GM12878 (cell line): ENCODE results near the gene FOXP1. TPM values are rescaled to one million over a fixed set of nuclear protein-coding genes. Genes with fewer than 3 reads are reported as not detected.

Experiments used
- ATAC-seq: fragments of 200-7000 bp; cut with Tn5 transposase; 3 replicates; pipeline ENCODE4 v1.9.1; 2020; ENCODE audit warnings: mild to moderate bottlenecking, moderate library complexity
- BruUV-seq: library from RNA; stranded (reverse); fragments of 400-500 nt; replicated peaks from 2 replicates; lab custom pipeline; 2021; lab: Mats Ljungman, UMichigan
- CTCF ChIA-PET: fragments of 300-600 bp; sonication (Branson Sonifier 250); formaldehyde crosslinking; extraction: SDS; loops from one replicate; lab custom pipeline; 2021; ENCODE audit warnings: inconsistent platforms; lab: Yijun Ruan, JAX
- POLR2A ChIA-PET: fragments of 350-600 bp; formaldehyde crosslinking; extraction: SDS; loops from one replicate; lab custom pipeline; 2021; ENCODE audit warnings: inconsistent platforms; lab: Charles Lee
- RAD21 ChIA-PET: fragments of 300-600 bp; sonication (Branson Sonifier 250); formaldehyde crosslinking; loops from one replicate; lab custom pipeline; 2023; ENCODE audit warnings: antibody characterized with exemption; ENCODE audit not compliant: unreplicated experiment; lab: Charles Lee
- SMC1A ChIA-PET: fragments of 300-600 bp; sonication (Branson Sonifier 250); formaldehyde crosslinking; loops from one replicate; lab custom pipeline; 2023; ENCODE audit not compliant: unreplicated experiment, uncharacterized antibody; lab: Charles Lee
- DNase-seq: peaks from one replicate; pipeline ENCODE4 v3.0.0-alpha.2; 2011; ENCODE audit warnings: low read depth, low spot score
- FAIRE-seq: peaks from 3 replicates; lab custom pipeline; 2011; peaks lifted over from hg19 to GRCh38; lab: Jason Lieb, UNC
- H2AFZ ChIP-seq: 2 replicates; pipeline ENCODE4 v1.6.0; 2011; ENCODE audit warnings: low read depth, low read length, control low read depth; ENCODE audit not compliant: control insufficient read depth
- H3K27ac ChIP-seq: 2 replicates; pipeline ENCODE4 v1.5.1; 2011; ENCODE audit warnings: control low read depth; ENCODE audit not compliant: control insufficient read depth, insufficient read depth
- H3K27me3 ChIP-seq, 2 experiments: replicated peaks in 1 of 2; 2 replicates each; pipeline versions ENCODE4 v1.6.0 to v1.6.1; 2011; ENCODE audit warnings: low read length in 1 of 2; ENCODE audit not compliant: control insufficient read depth in 2 of 2, insufficient read depth in 2 of 2
- H3K36me3 ChIP-seq, 2 experiments: 2 replicates each; pipeline ENCODE4 v1.5.1; 2011; ENCODE audit warnings: low read length in 1 of 2; ENCODE audit not compliant: control insufficient read depth in 2 of 2, insufficient read depth in 2 of 2
- H3K4me1 ChIP-seq: 2 replicates; pipeline ENCODE4 v1.6.1; 2011; ENCODE audit warnings: mild to moderate bottlenecking, low read length, moderate library complexity, mixed read lengths; ENCODE audit not compliant: control insufficient read depth, insufficient read depth
- H3K4me2 ChIP-seq: 2 replicates; pipeline ENCODE4 v1.6.0; 2011; ENCODE audit warnings: control low read depth; ENCODE audit not compliant: control insufficient read depth, insufficient read depth
- H3K4me3 ChIP-seq: fragments of 200-600 bp; sonication (generic); 2 replicates; pipeline ENCODE4 v1.5.1; 2016
- H3K79me2 ChIP-seq: 2 replicates; pipeline ENCODE4 v1.6.0; 2011; ENCODE audit warnings: low read length; ENCODE audit not compliant: control insufficient read depth, insufficient read depth
- H3K9ac ChIP-seq: 2 replicates; pipeline ENCODE4 v1.8.0; 2011; ENCODE audit warnings: low read length, control low read depth, mixed read lengths; ENCODE audit not compliant: control insufficient read depth, insufficient read depth
- H3K9me3 ChIP-seq: replicated peaks from 3 replicates; pipeline ENCODE4 v1.5.1; 2011; ENCODE audit warnings: mild to moderate bottlenecking, low read length; ENCODE audit not compliant: control insufficient read depth, insufficient read depth
- H4K20me1 ChIP-seq: 2 replicates; pipeline ENCODE4 v1.6.0; 2011; ENCODE audit not compliant: control insufficient read depth, insufficient read depth
- ASH2L ChIP-seq: fragments of 300-600, 200-600 bp; sonication (generic); IDR thresholded peaks from 2 replicates; pipeline ENCODE4 v1.6.1; 2017; ENCODE audit warnings: low read depth, mild to moderate bottlenecking, borderline replicate concordance
- BACH1 ChIP-seq: fragments of 450-650 bp; IDR thresholded peaks from 2 replicates; pipeline ENCODE4 v1.6.1; 2017; ENCODE audit warnings: mild to moderate bottlenecking, borderline replicate concordance
- CBX3 ChIP-seq: fragments of 200-600 bp; sonication (generic); IDR thresholded peaks from 2 replicates; pipeline ENCODE4 v1.6.1; 2016; ENCODE audit warnings: low read depth, borderline replicate concordance
- CHD2 ChIP-seq: IDR thresholded peaks from 2 replicates; pipeline ENCODE4 v1.6.1; 2011; ENCODE audit warnings: low read depth, low read length, improper control_type of control experiment, borderline replicate concordance
- EED ChIP-seq: sonication (generic); IDR thresholded peaks from 2 replicates; pipeline ENCODE4 v1.6.1; 2016; ENCODE audit warnings: antibody characterized with exemption, low read depth
- JUND ChIP-seq: IDR thresholded peaks from 2 replicates; pipeline ENCODE4 v1.6.1; 2012; ENCODE audit warnings: low read depth, mild to moderate bottlenecking, low read length, improper control_type of control experiment, moderate library complexity
- NR2C1 ChIP-seq: fragments of 450-650 bp; IDR thresholded peaks from 2 replicates; pipeline ENCODE4 v1.6.1; 2017; ENCODE audit warnings: antibody characterized with exemption, mild to moderate bottlenecking, moderate library complexity
- PAX5 ChIP-seq: IDR thresholded peaks from 2 replicates; pipeline ENCODE4 v1.6.1; 2011; ENCODE audit warnings: low read depth, low read length, borderline replicate concordance
- SRF ChIP-seq, 2 experiments: IDR thresholded peaks; 2 replicates each; pipeline ENCODE4 v1.6.1; 2011; ENCODE audit warnings: low read depth in 2 of 2, low read length in 2 of 2, mild to moderate bottlenecking in 1 of 2, moderate library complexity in 1 of 2
- TCF7 ChIP-seq: IDR thresholded peaks from 2 replicates; pipeline ENCODE4 v1.6.1; 2014; ENCODE audit warnings: antibody characterized with exemption, borderline replicate concordance
- YBX1 ChIP-seq: fragments of 450-650 bp; IDR thresholded peaks from 2 replicates; pipeline ENCODE4 v1.6.1; 2016; ENCODE audit warnings: antibody characterized with exemption
- ZBTB11 ChIP-seq: fragments of 450-650 bp; formaldehyde crosslinking; IDR thresholded peaks from 2 replicates; pipeline ENCODE4 v1.5.0; 2022; ENCODE audit warnings: mild to moderate bottlenecking, missing genetic modification characterization
- WGBS: methylation state at CpG from one replicate; pipeline ENCODE4 v1.1.6; 2016; ENCODE audit warnings: low lambda C conversion rate; ENCODE audit not compliant: insufficient replicate concordance, insufficient coverage; ENCODE audit errors: missing lambda C conversion rate; 5-methylcytosine and 5-hydroxymethylcytosine counted together
- in situ Hi-C: fragments of 300-500 bp; cut with MboI; formaldehyde crosslinking; loops from 9 replicates; pipeline ENCODE4 v1.14.3; 2018; ENCODE audit warnings: mixed read lengths
- intact Hi-C: fragments of 100-400 bp; cut with micrococcal nuclease; formaldehyde crosslinking; loops from one replicate; pipeline ENCODE4 v1.14.2; 2022; ENCODE audit not compliant: unreplicated experiment
- polyA plus RNA-seq, 11 experiments: library from polyadenylated mRNA; depleted of rRNA in 4 of 11; unstranded in 6 of 11; stranded (reverse) in 5 of 11; fragments of >200 nt; fragmentation: Nextera tagmentation in 4 of 11; fragmentation: Illumina TruSeq in 1 of 11; extraction: Ambion mirVana in 4 of 11; extraction: Trizol in 1 of 11; gene quantifications; 1 replicate in 1 of 11; 2 replicates in 10 of 11; pipeline versions ENCODE4 v1.2.1 to v1.2.3, GENCODE V29; 2011 to 2016; ENCODE audit warnings: inconsistent platforms in 2 of 11, missing spikeins in 2 of 11, low read depth in 1 of 11
- total RNA-seq, 4 experiments: library from RNA; depleted of rRNA in 3 of 4; stranded (reverse); fragments of >200 nt in 3 of 4; fragmentation: Illumina TruSeq in 1 of 4; extraction: Trizol in 1 of 4; gene quantifications; 2 replicates each; pipeline versions ENCODE4 v1.2.1 to v1.2.3, GENCODE V29; 2013 to 2021

FOXP1 gene
- total and polyA plus RNA-seq, 10 of the 15 experiments (the other 5 are each of a cell fraction or from before 2014, with no cell fraction given), result 0.05 to 1.6 (median 0.20) TPM; not detected in 1

DNA sequence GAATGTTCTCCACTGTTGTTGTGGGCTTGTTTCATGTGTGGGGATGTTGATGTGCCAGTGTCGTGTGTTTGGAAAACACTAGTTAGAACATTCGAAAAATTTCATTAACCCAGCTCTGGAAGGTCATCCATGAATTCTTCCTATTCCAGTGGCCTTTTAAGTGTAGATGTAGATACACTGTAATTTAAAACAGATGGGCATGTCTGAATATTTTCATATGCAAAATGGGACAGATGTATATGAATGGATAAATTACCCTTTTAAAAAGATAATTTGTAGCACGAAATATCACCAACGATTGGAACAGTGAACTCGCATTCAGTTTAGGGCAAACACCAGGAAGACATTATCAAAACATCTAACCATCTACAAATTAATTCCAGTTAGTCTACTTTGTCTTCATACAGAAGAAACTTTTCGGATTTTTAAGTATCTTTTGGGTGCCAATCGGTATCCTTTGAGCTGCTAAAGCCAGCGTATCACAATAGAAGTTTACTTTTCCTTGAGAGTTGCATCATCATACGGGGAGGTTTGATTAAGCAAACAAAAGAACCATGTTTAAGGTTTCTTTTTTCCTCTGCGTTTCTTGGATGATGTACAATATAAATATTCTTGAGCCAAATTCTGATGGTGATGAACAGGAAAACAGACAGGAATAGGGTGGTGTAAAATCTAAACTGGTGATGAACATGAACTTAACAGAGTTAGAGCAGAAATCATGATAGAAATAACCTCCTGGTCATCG, 528.1 kb downstream of the FOXP1 start:
- H3K9me3 ChIP-seq, result no peaks in the 10 kb centered on the region
- H3K4me1 ChIP-seq, result no peaks in the 10 kb centered on the region
- FAIRE-seq, result no peak
- H3K27ac ChIP-seq, result no peak overlapping the region
- CTCF ChIA-PET, result no interaction called here
- no peak overlapping the region for H2AFZ ChIP-seq
- no peak overlapping the region for H3K9ac ChIP-seq
- SMC1A ChIA-PET, result no interaction called here
- no peak for DNase-seq
- H3K79me2 ChIP-seq, result no peaks in the 10 kb centered on the region
- H3K4me2 ChIP-seq, result no peak overlapping the region
- BruUV-seq, result no TSS peak
- H4K20me1 ChIP-seq, result no peaks in the 10 kb centered on the region
- TF ChIP-seq TCF7, result no peak
- no peak for TF ChIP-seq BACH1
- no peak for TF ChIP-seq JUND
- POLR2A ChIA-PET, result no interaction called here
- intact Hi-C loops, result loop anchor here (2.0 kb wide), 1 partner anchor 25 kb away; no protein-coding TSS in a partner anchor
- H3K27me3 ChIP-seq, result peaks cover 0 to 3% of the 10 kb centered on the region in 2 experiments; a peak in 1 of 4 replicates
- in situ Hi-C loops, result no loop called here
- RAD21 ChIA-PET, result no interaction called here
- H3K4me3 ChIP-seq, result no peak overlapping the region
- H3K36me3 ChIP-seq, result no peaks in the 10 kb centered on the region
- ATAC-seq, result no peak
- WGBS, result 38% methylated on average over 11 of the region's 11 CpGs

- Histone ChIP-seq H3K27ac (no peak overlapping the region), H3K9me3 (no peaks in the 10 kb centered on the region), H3K79me2 (no peaks in the 10 kb centered on the region), H3K4me3 (no peak overlapping the region), H3K36me3 (no peaks in the 10 kb centered on the region), H3K9ac (no peak overlapping the region), H3K27me3 (peaks cover 0 to 3% of the 10 kb centered on the region in 2 experiments; a peak in 1 of 4 replicates), H4K20me1 (no peaks in the 10 kb centered on the region), H3K4me1 (no peaks in the 10 kb centered on the region), H3K4me2 (no peak overlapping the region), H2AFZ (no peak overlapping the region)
- BruUV-seq, result no TSS peak
- 22% methylated on average over 5 of the region's 5 CpGs for WGBS
- no peak for FAIRE-seq
- no peak for ATAC-seq
- ChIA-PET POLR2A (no interaction called here), SMC1A (interaction anchor here (0.5 kb wide), 1 partner anchor 274 kb away, joined by 4 read pairs; no protein-coding TSS in a partner anchor), CTCF (no interaction called here), RAD21 (no interaction called here)
- TF ChIP-seq NR2C1 (no peak), PAX5 (no peak), CBX3 (no peak), SRF (IDR thresholded peaks at IDR 0.05; ENCODE audit: low read depth in 2 of 2, low read length in 2 of 2) (no peak), ASH2L (no peak), CHD2 (no peak), YBX1 (no peak), EED (no peak), ZBTB11 (CRISPR knock-in tag) (no peak)
- in situ Hi-C loops, result no loop called here
- intact Hi-C loops, result no loop called here
- DNase-seq, result no peak
These were observed 529.2 kb downstream of the FOXP1 start for GRCh38 chr3:71054312-71054711.
